GM12801 (cell line): ENCODE measurements around the gene L2HGDH.

Experiments
- CTCF ChIP-seq: IDR thresholded peaks from one replicate; pipeline ENCODE4 v1.5.1; 2011; ENCODE audit warnings: control low read depth; ENCODE audit not compliant: insufficient read length; ENCODE audit errors: extremely low read depth

Gene L2HGDH

DNA sequence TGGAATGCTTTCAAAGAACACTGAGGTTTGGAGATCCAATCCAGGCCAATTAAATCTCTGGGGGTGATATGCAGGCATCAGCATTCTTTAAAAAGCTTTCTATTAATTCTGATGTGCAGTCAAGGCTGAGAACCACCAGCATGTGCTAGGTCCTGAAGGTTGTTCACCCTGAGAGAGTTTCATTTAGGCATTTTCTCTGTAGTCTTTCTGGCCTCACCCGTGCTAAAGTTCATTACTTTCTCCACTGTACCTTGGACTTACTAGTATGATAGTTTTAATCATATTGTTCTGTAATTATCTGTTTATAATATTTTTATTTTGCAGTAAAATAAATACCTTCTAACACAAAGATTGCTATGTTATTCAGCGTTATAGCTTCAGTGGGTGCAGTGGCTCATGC is 113.5 kb downstream of the L2HGDH start:
- no peak for TF ChIP-seq CTCF

DNA sequence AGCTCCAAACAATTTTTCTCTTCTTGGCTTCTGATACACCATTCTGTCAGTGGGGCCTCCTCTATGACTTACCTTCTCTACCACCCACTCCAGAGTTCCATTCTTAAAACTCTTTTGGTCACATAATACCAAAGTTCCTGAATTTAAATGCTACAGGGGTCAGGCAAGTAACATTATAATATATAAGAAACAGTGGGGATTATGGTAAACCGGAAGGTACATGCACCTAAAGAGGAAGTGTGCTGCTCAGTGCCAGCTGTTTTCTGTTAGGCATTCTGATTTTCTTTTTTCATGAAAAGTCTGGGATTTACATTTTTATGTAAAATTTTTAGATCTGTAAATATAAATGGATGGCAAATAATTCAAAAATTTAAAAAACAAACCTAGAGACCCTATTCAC is 120.5 kb downstream of the L2HGDH start:
- no peak for TF ChIP-seq CTCF
